Keratinocyte (primary cell): ENCODE data around the gene TSHZ1. TPM values are rescaled to one million over a fixed set of nuclear protein-coding genes. Genes with fewer than 3 reads are reported as not detected.

Experiments used
- DNase-seq: peaks from one replicate; pipeline ENCODE4 v3.0.0-alpha.2; 2011; ENCODE audit warnings: low read depth, missing footprints, low spot score
- FAIRE-seq: peaks from 2 replicates; lab custom pipeline; 2011; peaks lifted over from hg19 to GRCh38; lab: Jason Lieb, UNC
- H2AFZ ChIP-seq: 2 replicates; pipeline ENCODE4 v1.6.0; 2012; ENCODE audit warnings: low read length, control low read depth, inconsistent platforms; ENCODE audit not compliant: control insufficient read depth
- H3K27ac ChIP-seq: 2 replicates; pipeline ENCODE4 v1.5.1; 2011; ENCODE audit warnings: low read length; ENCODE audit not compliant: control insufficient read depth, insufficient read depth
- H3K27me3 ChIP-seq: 3 replicates; pipeline ENCODE4 v1.6.0; 2011; ENCODE audit warnings: low read length; ENCODE audit not compliant: control insufficient read depth, insufficient read depth; ENCODE audit errors: extremely low read depth
- H3K36me3 ChIP-seq, 2 experiments: 2 replicates in 1 of 2; 3 replicates in 1 of 2; pipeline ENCODE4 v1.5.1; 2011; ENCODE audit warnings: low read length in 2 of 2, mild to moderate bottlenecking in 1 of 2; ENCODE audit not compliant: control insufficient read depth in 2 of 2, insufficient read depth in 2 of 2; ENCODE audit errors: extremely low read depth in 1 of 2
- H3K4me1 ChIP-seq: 3 replicates; pipeline ENCODE4 v1.5.1; 2011; ENCODE audit warnings: low read length; ENCODE audit not compliant: control insufficient read depth, insufficient read depth; ENCODE audit errors: extremely low read depth
- H3K4me2 ChIP-seq: 3 replicates; pipeline ENCODE4 v1.6.0; 2011; ENCODE audit warnings: low read depth, low read length; ENCODE audit not compliant: control insufficient read depth, insufficient read depth; ENCODE audit errors: extremely low read depth
- H3K4me3 ChIP-seq, 3 experiments: fragments of 200-600 bp in 1 of 3; sonication (generic) in 1 of 3; 2 replicates in 2 of 3; 3 replicates in 1 of 3; pipeline ENCODE4 v1.5.1; 2011 to 2016; ENCODE audit warnings: low read length in 3 of 3, mild to moderate bottlenecking in 3 of 3, control low read depth in 2 of 3, inconsistent platforms in 1 of 3, low read depth in 1 of 3, mixed read lengths in 1 of 3, mixed run types in 1 of 3, moderate library complexity in 1 of 3; ENCODE audit not compliant: control insufficient read depth in 2 of 3, insufficient read depth in 2 of 3; ENCODE audit errors: extremely low read depth in 1 of 3
- H3K79me2 ChIP-seq: 2 replicates; pipeline ENCODE4 v1.6.0; 2012; ENCODE audit warnings: low read length; ENCODE audit not compliant: control insufficient read depth, insufficient read depth
- H3K9ac ChIP-seq: 3 replicates; pipeline ENCODE4 v1.6.0; 2011; ENCODE audit warnings: low read length; ENCODE audit not compliant: control insufficient read depth, insufficient read depth; ENCODE audit errors: extremely low read depth
- H3K9me1 ChIP-seq: 3 replicates; pipeline ENCODE4 v1.6.0; 2011; ENCODE audit warnings: low read length; ENCODE audit not compliant: control insufficient read depth, insufficient read depth; ENCODE audit errors: extremely low read depth
- H3K9me3 ChIP-seq: 2 replicates; pipeline ENCODE4 v1.5.1; 2012; ENCODE audit warnings: low read depth, low read length; ENCODE audit not compliant: control insufficient read depth
- H4K20me1 ChIP-seq: 3 replicates; pipeline ENCODE4 v1.6.0; 2011; ENCODE audit warnings: low read length; ENCODE audit not compliant: control insufficient read depth, insufficient read depth; ENCODE audit errors: extremely low read depth
- CTCF ChIP-seq, 3 experiments: IDR thresholded peaks in 1 of 3; conservative IDR thresholded peaks in 1 of 3; optimal IDR thresholded peaks in 1 of 3; 2 replicates in 2 of 3; 3 replicates in 1 of 3; pipeline versions ENCODE3 to v1.5.1; 2011; ENCODE audit warnings: low read length in 3 of 3, mild to moderate bottlenecking in 3 of 3, moderate library complexity in 2 of 3, control low read depth in 1 of 3, inconsistent platforms in 1 of 3; ENCODE audit not compliant: insufficient read depth in 2 of 3; ENCODE audit errors: extremely low read depth in 1 of 3
- EZH2 ChIP-seq: IDR thresholded peaks from one replicate; pipeline ENCODE4 v1.6.1; 2012; ENCODE audit warnings: inconsistent platforms, mild to moderate bottlenecking, low read length, moderate library complexity
- dilution Hi-C: fragments of 300-500 bp; cut with MboI; formaldehyde crosslinking; loops from one replicate; pipeline ENCODE4 v1.7.0; 2020; ENCODE audit warnings: low sequenced_read_pairs; ENCODE audit not compliant: extremely low pct_ligation_motif_present
- polyA plus RNA-seq, 5 experiments: library from polyadenylated mRNA; depleted of rRNA in 3 of 5; stranded (reverse) in 3 of 5; stranded (forward) in 1 of 5; unstranded in 1 of 5; fragments of >200 nt; gene quantifications; 1 replicate in 1 of 5; 2 replicates in 3 of 5; 3 replicates in 1 of 5; pipeline versions ENCODE4 v1.2.1 to v1.2.3, GENCODE V29; 2011 to 2012; ENCODE audit warnings: missing spikeins in 2 of 5, low read depth in 1 of 5, low replicate concordance in 1 of 5

The TSHZ1 gene
- polyA plus RNA-seq, 1 donor (not counting 4 experiments of a cell fraction or from before 2014, with no cell fraction given): 2.2 TPM

GRCh38 chr18:75209129-75209950, 1.3 kb upstream of the TSHZ1 start, which contains the start of gene PTGR3:
Gene PTGR3 (minus strand): TSS chr18:75209139. CDS start chr18:75209058, 81 bp downstream.
- Histone ChIP-seq H3K4me1 (peaks cover 23% of the 10 kb centered on the region), H3K9me3 (no peaks in the 10 kb centered on the region), H3K27me3 (no peaks in the 10 kb centered on the region), H2AFZ (peak within 1 kb of the TSS; percentile 77), H3K9me1 (no peaks in the 10 kb centered on the region), H3K4me3 (peak within 1 kb of the TSS; percentile 67 to 91 (median 90)), H3K79me2 (peaks cover 41% of the 10 kb centered on the region), H3K36me3 (no peaks in the 10 kb centered on the region), H3K9ac (peak within 1 kb of the TSS; percentile 81), H3K27ac (peak within 1 kb of the TSS; percentile 82), H4K20me1 (no peaks in the 10 kb centered on the region), H3K4me2 (peak within 1 kb of the TSS; percentile 85)
- DNase-seq (no peak), FAIRE-seq (no peak)
- dilution Hi-C loops: no loop called here
- no peak for TF ChIP-seq EZH2
- TF ChIP-seq CTCF (optimal IDR thresholded peaks at IDR 0.05 in 1 of 3, IDR thresholded peaks at IDR 0.05 in 1 of 3, conservative IDR thresholded peaks at IDR 0.05 in 1 of 3; ENCODE audit: extremely low read depth in 1 of 3, insufficient read depth in 2 of 3, low read length in 3 of 3): no peak

- FAIRE-seq: no peak
- peaks cover 23% of the 10 kb centered on the region for H3K4me1 ChIP-seq
- no peaks in the 10 kb centered on the region for H3K9me3 ChIP-seq
- H3K9ac ChIP-seq: peak overlapping the region; percentile 81
- H3K27me3 ChIP-seq: no peaks in the 10 kb centered on the region
- no peaks in the 10 kb centered on the region for H4K20me1 ChIP-seq
- H3K4me3 ChIP-seq: peak overlapping the region; percentile 67 to 90 (median 85)
- H3K27ac ChIP-seq: peak overlapping the region; percentile 82
- dilution Hi-C loops: no loop called here
- peak overlapping the region; percentile 77 for H2AFZ ChIP-seq
- no peak for DNase-seq
- peaks cover 37% of the 10 kb centered on the region for H3K79me2 ChIP-seq
- no peak for TF ChIP-seq CTCF (optimal IDR thresholded peaks at IDR 0.05 in 1 of 3, IDR thresholded peaks at IDR 0.05 in 1 of 3, conservative IDR thresholded peaks at IDR 0.05 in 1 of 3; ENCODE audit: extremely low read depth in 1 of 3, insufficient read depth in 2 of 3, low read length in 3 of 3)
- TF ChIP-seq EZH2: no peak
- peak overlapping the region; percentile 78 for H3K4me2 ChIP-seq
- no peaks in the 10 kb centered on the region for H3K36me3 ChIP-seq
- no peaks in the 10 kb centered on the region for H3K9me1 ChIP-seq
Observed at GRCh38 chr18:75209951-75210258, 692 bp upstream of the TSHZ1 start.
